MG63 (cell line): ENCODE results near the gene C7orf57. TPM values are rescaled to one million over a fixed set of nuclear protein-coding genes. Genes with fewer than 3 reads are reported as not detected.

Experiments used
- DNase-seq: peaks from one replicate; pipeline ENCODE4 v3.0.0-alpha.2; 2020
- H3K27me3 ChIP-seq: fragments of 250-450 bp; sonication (Bioruptor Pico); 2 replicates; pipeline ENCODE4 v1.5.1; 2020; ENCODE audit warnings: mild to moderate bottlenecking, moderate library complexity
- H3K36me3 ChIP-seq: fragments of 250-450 bp; sonication (Bioruptor Pico); 2 replicates; pipeline ENCODE4 v1.5.1; 2020; ENCODE audit warnings: mild to moderate bottlenecking, moderate library complexity
- H3K4me3 ChIP-seq: fragments of 250-450 bp; sonication (Bioruptor Pico); 2 replicates; pipeline ENCODE4 v1.5.1; 2020; ENCODE audit warnings: mild to moderate bottlenecking, moderate library complexity
- H3K9me3 ChIP-seq: fragments of 250-450 bp; sonication (Bioruptor Pico); 2 replicates; pipeline ENCODE4 v1.5.1; 2020; ENCODE audit warnings: mild to moderate bottlenecking, moderate library complexity
- total RNA-seq: library from RNA; depleted of rRNA; stranded (reverse); fragments of >200 nt; shearing (Covaris generic); gene quantifications from 2 replicates; pipeline ENCODE4 v1.2.3, GENCODE V29; 2014; ENCODE audit warnings: low replicate concordance

Gene C7orf57
- total RNA-seq, 1 experiment from 2014 or later = 0.23 TPM

DNA sequence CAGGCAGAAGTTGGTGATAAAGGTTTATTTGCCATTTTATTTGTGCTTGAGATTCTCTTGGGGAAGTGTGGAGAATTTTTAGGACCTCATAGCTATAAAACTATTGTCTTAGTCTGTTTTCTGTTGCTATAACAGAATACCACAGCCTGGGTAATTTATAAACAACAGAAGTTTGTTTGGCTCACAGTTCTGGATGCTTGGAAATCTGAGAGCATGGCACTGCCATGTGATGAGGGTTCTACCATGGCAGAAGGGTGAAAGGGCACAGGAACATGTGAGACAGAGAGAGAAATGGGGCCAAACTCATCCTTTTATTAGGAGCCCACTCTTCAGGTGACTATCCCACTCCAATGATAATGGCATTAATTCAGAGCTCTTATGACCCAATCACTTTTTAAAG, 18.7 kb upstream of the C7orf57 start:
- Histone ChIP-seq H3K4me3 (no peak overlapping the region), H3K27me3 (0 out of 2 replicates have a peak, but pooled peaks cover 2% of the 10 kb centered on the region), H3K36me3 (no peaks in the 10 kb centered on the region), H3K9me3 (no peaks in the 10 kb centered on the region; the same call in 1 of the 2 replicates)
- DNase-seq = no peak

DNA sequence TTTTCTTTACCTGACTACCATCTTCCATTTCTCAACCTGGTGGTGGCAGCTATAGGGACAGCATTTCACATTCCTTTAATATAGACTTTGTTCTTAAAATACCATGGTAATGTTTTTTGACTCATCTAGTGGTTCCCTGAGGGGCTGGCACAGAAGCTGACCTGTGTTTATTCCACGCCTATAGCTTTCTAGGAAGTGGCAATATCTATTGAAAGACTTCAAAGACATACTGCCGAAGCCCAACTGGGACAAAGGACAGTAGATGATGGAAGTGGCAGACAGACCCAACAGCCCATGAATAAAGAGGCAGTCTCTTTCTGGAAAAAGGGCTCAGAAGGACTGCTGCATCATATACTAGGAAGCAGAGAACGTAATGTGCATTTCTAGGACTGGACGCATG, 17.7 kb upstream of the C7orf57 start:
- H3K4me3 ChIP-seq = no peak overlapping the region
- no peaks in the 10 kb centered on the region; the same call in 1 of the 2 replicates for H3K9me3 ChIP-seq
- H3K36me3 ChIP-seq = no peaks in the 10 kb centered on the region
- 0 out of 2 replicates have a peak, but pooled peaks cover 2% of the 10 kb centered on the region for H3K27me3 ChIP-seq
- no peak for DNase-seq

GRCh38 chr7:48025624-48026023, 9.7 kb upstream of the C7orf57 start:
- DNase-seq = no peak
- H3K9me3 ChIP-seq = peaks cover 7% of the 10 kb centered on the region

DNA sequence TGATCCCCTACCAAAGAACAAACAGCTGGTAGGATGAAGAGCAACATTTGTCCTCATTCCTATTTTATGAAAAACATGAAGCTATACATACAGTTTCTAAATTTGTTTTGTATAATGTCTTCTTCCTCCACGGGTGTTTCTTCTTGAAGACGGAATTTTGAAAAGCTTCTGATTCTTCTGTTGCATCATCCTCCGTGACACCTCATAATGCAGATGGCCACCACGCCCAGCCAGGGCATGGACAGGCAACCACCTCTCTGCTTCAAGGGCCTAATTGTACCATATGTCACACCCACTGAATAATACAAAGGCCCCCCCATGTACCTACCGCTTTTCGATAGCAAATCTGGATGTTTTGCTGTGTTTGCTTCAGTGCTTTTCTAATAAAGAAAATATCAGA, 6.4 kb upstream of the C7orf57 start, which contains the start of gene SUN3:
SUN3 (minus strand) TSS at position 170 of the 400 bp plus-strand sequence; CDS start at position 1, 169 bp downstream.
- Histone ChIP-seq H3K36me3 (no peaks in the 10 kb centered on the region), H3K4me3 (no peak within 1 kb of the TSS), H3K27me3 (no peaks in the 10 kb centered on the region), H3K9me3 (no peaks in the 10 kb centered on the region)
- no peak for DNase-seq

More at GRCh38 chr7:48025624-48026023, 9.7 kb upstream of the C7orf57 start:
- Histone ChIP-seq H3K4me3 (no peak overlapping the region), H3K36me3 (no peaks in the 10 kb centered on the region), H3K27me3 (no peaks in the 10 kb centered on the region)

GRCh38 chr7:48031111-48031510, 4.2 kb upstream of the C7orf57 start:
- H3K27me3 ChIP-seq = peaks cover 7% of the 10 kb centered on the region; the same call in 1 of the 2 replicates
- no peaks in the 10 kb centered on the region for H3K36me3 ChIP-seq
- DNase-seq = no peak

DNA sequence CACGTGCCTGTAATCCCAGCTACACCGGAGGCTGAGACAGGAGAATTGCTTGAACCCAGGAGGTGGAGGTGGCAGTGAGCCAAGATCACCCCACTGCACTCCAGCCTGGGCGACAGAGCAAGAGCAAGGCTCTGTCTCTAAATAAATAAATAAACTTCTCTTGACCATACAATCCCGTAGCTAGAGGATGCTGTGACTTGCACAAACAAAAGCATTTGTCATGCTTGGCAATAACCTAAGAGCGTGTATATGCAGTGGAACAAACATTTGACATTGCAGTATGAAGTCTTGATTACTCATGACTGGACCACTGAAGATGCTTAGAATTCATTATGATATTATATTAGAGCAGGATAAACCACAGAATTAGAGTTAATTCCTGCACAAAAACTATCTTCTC, 1.4 kb upstream of the C7orf57 start:
- DNase-seq = no peak
- H3K4me3 ChIP-seq = no peak overlapping the region

More at GRCh38 chr7:48031111-48031510, 4.2 kb upstream of the C7orf57 start:
- Histone ChIP-seq H3K4me3 (no peak overlapping the region), H3K9me3 (no peaks in the 10 kb centered on the region)

GRCh38 chr7:48035967-48036478, 680 bp downstream of the C7orf57 start:
- peak; percentile 15 for DNase-seq
- H3K36me3 ChIP-seq = no peaks in the 10 kb centered on the region
- no peaks in the 10 kb centered on the region for H3K9me3 ChIP-seq
- H3K4me3 ChIP-seq = peak overlapping the region; percentile 48; the same call in 1 of the 2 replicates
- peaks cover 10% of the 10 kb centered on the region for H3K27me3 ChIP-seq

More for the DNA sequence above, 1.4 kb upstream of the C7orf57 start:
- no peaks in the 10 kb centered on the region for H3K9me3 ChIP-seq
- peaks cover 10% of the 10 kb centered on the region for H3K27me3 ChIP-seq
- no peaks in the 10 kb centered on the region for H3K36me3 ChIP-seq

DNA sequence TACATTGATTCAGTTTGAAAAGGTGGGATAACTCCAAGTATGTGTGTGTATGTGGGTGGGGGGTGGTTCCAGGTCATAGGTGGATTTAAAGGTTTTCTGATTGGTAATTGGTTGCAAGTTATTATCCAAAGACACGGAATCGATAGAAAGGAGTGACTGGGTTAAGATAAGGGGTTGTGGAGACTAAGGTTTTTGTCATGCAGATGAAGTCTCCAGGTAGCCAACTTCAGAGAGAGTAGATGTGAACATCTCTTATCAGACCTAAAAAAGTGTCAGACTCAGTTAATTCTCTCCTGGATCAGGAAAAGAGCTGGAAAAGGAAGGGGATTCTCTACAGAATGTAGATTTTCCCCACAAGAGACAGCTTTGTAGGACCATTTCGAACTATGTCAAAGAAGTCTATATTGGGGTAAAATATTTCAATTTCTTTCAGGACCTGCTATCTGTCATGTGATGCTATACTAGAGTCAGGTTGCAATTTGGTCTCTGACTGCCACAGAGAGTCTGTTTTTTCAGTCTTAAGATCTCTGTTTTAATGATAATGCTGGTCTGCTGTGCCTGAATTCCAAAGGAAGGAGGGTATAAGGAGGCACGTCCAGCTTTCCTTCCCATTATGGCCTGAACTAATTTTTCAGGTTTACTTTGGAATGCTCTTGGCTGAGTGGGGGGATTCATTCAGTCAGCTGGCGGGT, 3.6 kb downstream of the C7orf57 start:
- Histone ChIP-seq H3K4me3 (no peak overlapping the region), H3K9me3 (no peaks in the 10 kb centered on the region), H3K27me3 (peaks cover 10% of the 10 kb centered on the region), H3K36me3 (no peaks in the 10 kb centered on the region)
- no peak for DNase-seq

DNA sequence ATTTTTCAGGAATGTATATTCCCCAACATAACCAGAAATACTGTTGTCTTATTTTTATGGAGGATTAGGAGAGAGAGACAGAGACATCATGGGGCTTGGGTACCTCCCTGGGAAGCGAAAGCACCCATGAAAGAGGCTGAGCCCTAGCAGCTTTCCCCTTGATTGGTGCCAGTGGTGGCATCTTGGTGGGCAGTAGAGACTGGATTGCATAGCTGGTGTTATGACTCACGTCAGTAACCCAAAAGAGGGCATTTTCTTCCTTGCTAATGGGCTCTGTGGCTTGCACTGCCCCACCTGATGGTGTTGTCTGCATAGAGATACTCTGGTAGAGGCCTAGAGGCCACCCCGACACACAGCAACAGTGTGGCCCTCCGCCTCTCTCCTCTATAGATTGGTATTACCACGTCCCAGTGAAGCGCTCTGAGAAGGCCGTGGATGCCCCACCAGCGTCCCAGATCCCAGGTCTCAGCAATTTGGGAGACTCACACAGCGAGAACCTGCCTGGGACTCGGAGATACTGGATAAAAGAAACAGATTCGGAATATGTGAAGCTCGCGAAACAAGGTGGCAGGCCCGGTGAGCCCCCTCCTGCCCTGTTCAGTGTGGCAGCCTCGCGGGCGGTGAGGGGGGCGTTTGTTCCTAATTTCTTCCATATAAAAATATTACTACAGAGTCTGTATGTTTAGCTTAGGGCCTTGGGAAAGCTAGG, 5.8 kb downstream of the C7orf57 start:
- Histone ChIP-seq H3K36me3 (no peaks in the 10 kb centered on the region), H3K4me3 (no peak overlapping the region), H3K27me3 (peaks cover 3% of the 10 kb centered on the region), H3K9me3 (no peaks in the 10 kb centered on the region)
- no peak for DNase-seq

DNA sequence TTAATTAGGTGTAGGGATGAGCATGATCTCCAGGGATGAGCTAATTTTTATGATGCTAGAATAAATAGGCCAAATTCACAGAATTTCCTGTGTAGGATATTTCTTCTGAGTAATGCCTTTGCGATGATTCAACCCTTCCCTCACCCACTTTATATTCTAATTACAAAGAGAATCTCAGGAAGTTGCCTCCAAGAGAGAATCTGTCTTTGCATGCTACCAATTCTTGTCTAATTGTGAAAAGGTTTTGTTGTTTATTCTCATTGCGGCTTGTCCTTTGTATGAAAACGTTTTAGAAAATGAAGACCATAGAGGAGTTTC, 6.3 kb downstream of the C7orf57 start:
- Histone ChIP-seq H3K27me3 (no peaks in the 10 kb centered on the region), H3K9me3 (no peaks in the 10 kb centered on the region), H3K4me3 (no peak overlapping the region), H3K36me3 (no peaks in the 10 kb centered on the region)
- no peak for DNase-seq

DNA sequence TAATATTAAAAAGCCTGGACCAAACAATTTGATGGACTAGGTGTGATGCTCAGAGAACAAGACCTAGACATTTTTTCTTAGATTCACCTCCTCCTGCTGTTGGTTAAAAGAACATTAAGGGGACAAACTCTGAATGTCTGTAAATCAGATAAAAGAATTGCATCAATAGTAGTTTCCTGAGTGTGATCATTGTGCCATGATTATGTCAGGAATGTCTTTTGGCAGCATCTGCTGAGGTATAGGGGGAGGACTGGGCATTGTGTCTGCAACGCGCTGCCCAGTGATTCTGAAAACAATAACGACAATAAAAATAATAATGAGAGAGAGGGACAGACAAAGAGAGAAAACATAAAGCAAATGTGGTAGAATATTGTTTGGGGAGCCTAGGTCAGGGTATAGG, 6.9 kb downstream of the C7orf57 start:
- no peaks in the 10 kb centered on the region for H3K36me3 ChIP-seq
- H3K9me3 ChIP-seq = no peaks in the 10 kb centered on the region
- no peak for DNase-seq
- H3K4me3 ChIP-seq = no peak overlapping the region
- H3K27me3 ChIP-seq = no peaks in the 10 kb centered on the region

GRCh38 chr7:48042636-48043035, 7.3 kb downstream of the C7orf57 start:
- H3K4me3 ChIP-seq = no peak overlapping the region
- no peak for DNase-seq
- H3K27me3 ChIP-seq = no peaks in the 10 kb centered on the region
- H3K9me3 ChIP-seq = no peaks in the 10 kb centered on the region
- H3K36me3 ChIP-seq = no peaks in the 10 kb centered on the region

GRCh38 chr7:48045195-48045765, 9.9 kb downstream of the C7orf57 start:
- no peaks in the 10 kb centered on the region for H3K36me3 ChIP-seq
- H3K9me3 ChIP-seq = no peaks in the 10 kb centered on the region
- H3K27me3 ChIP-seq = no peaks in the 10 kb centered on the region
- no peak for DNase-seq
- H3K4me3 ChIP-seq = no peak overlapping the region

DNA sequence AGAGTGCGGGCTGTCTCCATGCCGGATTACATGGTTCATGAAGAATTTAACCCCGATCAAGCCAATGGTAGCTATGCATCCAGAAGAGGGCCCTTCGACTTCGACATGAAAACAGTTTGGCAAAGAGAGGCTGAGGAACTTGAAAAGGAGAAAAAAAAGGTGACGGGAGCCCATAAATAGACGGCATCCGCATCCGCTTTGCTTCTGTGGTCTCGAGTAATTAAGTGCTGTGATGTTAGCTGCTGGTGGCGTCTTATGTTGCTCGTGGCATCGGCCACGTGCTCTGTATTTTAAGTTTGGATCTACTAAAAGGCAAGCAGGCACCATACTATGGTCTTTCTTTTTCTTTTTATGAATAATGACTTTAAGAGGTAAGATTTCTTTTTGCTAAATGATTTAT, 11.1 kb downstream of the C7orf57 start:
- Histone ChIP-seq H3K9me3 (no peaks in the 10 kb centered on the region), H3K27me3 (no peaks in the 10 kb centered on the region), H3K36me3 (no peaks in the 10 kb centered on the region), H3K4me3 (no peak overlapping the region)
- DNase-seq = no peak

- Histone ChIP-seq H3K9me3 (no peaks in the 10 kb centered on the region), H3K27me3 (no peaks in the 10 kb centered on the region), H3K36me3 (no peaks in the 10 kb centered on the region), H3K4me3 (no peak overlapping the region)
- no peak for DNase-seq
Measured at GRCh38 chr7:48048113-48048512, 12.8 kb downstream of the C7orf57 start.

DNA sequence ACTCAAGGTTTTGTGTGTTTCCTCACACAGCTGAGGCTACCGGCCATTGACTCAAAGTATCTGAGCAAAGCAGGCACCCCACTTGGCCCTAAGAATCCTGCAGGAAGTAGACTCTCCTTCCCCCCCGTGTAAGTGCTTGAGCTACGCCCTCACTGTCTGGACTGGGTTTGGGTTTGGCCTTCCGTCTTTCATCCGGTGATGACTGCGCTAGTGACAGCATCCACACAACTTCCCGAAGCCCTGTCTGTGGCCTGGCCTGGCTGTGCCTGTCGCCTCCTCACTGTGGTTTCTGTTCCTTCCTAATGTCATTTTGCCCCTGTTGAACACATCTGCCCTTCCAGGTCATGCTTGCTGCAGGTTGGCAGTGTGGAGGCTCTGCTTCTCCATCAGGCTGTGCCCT, 14.5 kb downstream of the C7orf57 start:
- no peaks in the 10 kb centered on the region for H3K27me3 ChIP-seq
- no peaks in the 10 kb centered on the region for H3K9me3 ChIP-seq
- DNase-seq = no peak
- H3K36me3 ChIP-seq = no peaks in the 10 kb centered on the region
- no peak overlapping the region for H3K4me3 ChIP-seq

- H3K27me3 ChIP-seq = no peaks in the 10 kb centered on the region
Measured at GRCh38 chr7:48052748-48053147, 17.4 kb downstream of the C7orf57 start.

More at GRCh38 chr7:48052748-48053147, 17.4 kb downstream of the C7orf57 start:
- no peaks in the 10 kb centered on the region for H3K36me3 ChIP-seq
- no peak for DNase-seq
- 0 out of 2 replicates have a peak, but pooled peaks cover 4% of the 10 kb centered on the region for H3K9me3 ChIP-seq
- no peak overlapping the region for H3K4me3 ChIP-seq
